Body of pancreas (tissue), 4 donors: ENCODE results near the gene SLC35A1. TPM values are rescaled to one million over a fixed set of nuclear protein-coding genes. Genes with fewer than 3 reads are reported as not detected.

Source experiments
- ATAC-seq: fragments of 150-250 bp; one replicate; pipeline ENCODE4 v1.9.1; 2016
- DNase-seq, 4 donors: peaks; one replicate each; pipeline ENCODE4 v3.0.0-alpha.2; 2019
- H3K27ac ChIP-seq, 4 donors: fragments of 200-600 bp; sonication (generic); 1 replicate in 3 of 4; 2 replicates in 1 of 4; pipeline versions ENCODE4 v1.5.1 to v1.6.1; 2016 to 2019; ENCODE audit warnings: mild to moderate bottlenecking in 1 of 4, mixed read lengths in 1 of 4, moderate library complexity in 1 of 4
- H3K27me3 ChIP-seq, 2 donors: fragments of 200-600 bp; sonication (generic); one replicate each; pipeline ENCODE4 v1.6.0; 2016; ENCODE audit warnings: mild to moderate bottlenecking in 1 of 2
- H3K36me3 ChIP-seq, 2 donors: fragments of 200-600 bp; sonication (generic); replicated peaks in 1 of 2; 2 replicates each; pipeline ENCODE4 v1.5.1; 2016; ENCODE audit warnings: low read depth in 2 of 2; ENCODE audit not compliant: insufficient read depth in 1 of 2
- H3K4me1 ChIP-seq: fragments of 200-600 bp; sonication (generic); one replicate; pipeline ENCODE4 v1.6.0; 2016
- H3K4me3 ChIP-seq, 2 donors: fragments of 200-600 bp; sonication (generic); 1 replicate in 1 of 2; 2 replicates in 1 of 2; pipeline ENCODE4 v1.5.1; 2016 to 2019
- H3K9me3 ChIP-seq, 3 donors: fragments of 200-600 bp; sonication (generic); 1 replicate in 2 of 3; 2 replicates in 1 of 3; pipeline ENCODE4 v1.5.1; 2016
- POLR2A ChIP-seq, 3 donors: fragments of 450-650 bp; IDR thresholded peaks; one replicate each; pipeline ENCODE4 v1.6.1; 2016; ENCODE audit warnings: antibody characterized with exemption in 3 of 3, mild to moderate bottlenecking in 2 of 3
- WGBS, 2 donors: methylation state at CpG; one replicate each; pipeline ENCODE4 v1.1.5; 2017; 5-methylcytosine and 5-hydroxymethylcytosine counted together
- intact Hi-C: fragments of 100-400 bp; cut with DNase I; formaldehyde crosslinking; loops from one replicate; pipeline ENCODE4 v1.15.1; 2023
- small RNA-seq: library from RNA; depleted of rRNA; stranded (forward); fragments of <200 nt; gene quantifications from one replicate; pipeline ENCODE3, GENCODE V24; 2016
- total RNA-seq, 2 donors: library from RNA; depleted of rRNA; stranded (reverse); fragments of >200 nt; gene quantifications; one replicate each; pipeline ENCODE4 v1.1.0, GENCODE V29; 2016
- TF ChIP-seq, protein P1 (sequence below), 7 experiments: fragments of 450-650 bp in 4 of 7; fragments of 200-600 bp in 3 of 7; sonication (generic) in 3 of 7; IDR thresholded peaks; one replicate each; pipeline ENCODE4 v1.5.1; 2016 to 2019; ENCODE audit warnings: antibody characterized with exemption in 7 of 7

The SLC35A1 gene
- total RNA-seq, 2 donors from 2014 or later = 6.9 to 16.1 TPM

DNA sequence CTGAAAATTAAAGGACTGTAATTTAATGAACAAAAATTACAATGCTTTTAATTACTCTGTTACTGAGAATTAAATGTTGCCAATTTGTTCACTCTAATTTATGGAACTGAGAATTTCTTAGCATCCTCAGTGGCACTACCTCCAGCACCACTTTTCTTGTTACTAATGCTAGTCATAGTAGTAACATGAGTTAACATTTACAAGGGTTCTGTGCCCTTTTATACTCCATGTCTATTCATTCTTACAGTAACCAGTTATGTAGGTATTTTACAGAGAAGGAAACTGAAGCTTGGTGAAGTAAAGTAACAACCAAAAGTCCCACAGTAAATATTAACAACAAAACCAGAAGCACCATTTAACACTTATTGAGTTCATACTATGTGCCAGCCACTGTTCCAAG lies 82.7 kb downstream of the SLC35A1 start:
- Histone ChIP-seq H3K9me3 (no peaks in the 10 kb centered on the region), H3K4me1 (no peaks in the 10 kb centered on the region), H3K27ac (no peak overlapping the region), H3K36me3 (peaks cover 0 to 8% of the 10 kb centered on the region in 2 donors), H3K27me3 (no peaks in the 10 kb centered on the region), H3K4me3 (no peak overlapping the region)
- no peak for TF ChIP-seq POLR2A (IDR thresholded peaks at IDR 0.05)
- TF ChIP-seq, protein P1, sequence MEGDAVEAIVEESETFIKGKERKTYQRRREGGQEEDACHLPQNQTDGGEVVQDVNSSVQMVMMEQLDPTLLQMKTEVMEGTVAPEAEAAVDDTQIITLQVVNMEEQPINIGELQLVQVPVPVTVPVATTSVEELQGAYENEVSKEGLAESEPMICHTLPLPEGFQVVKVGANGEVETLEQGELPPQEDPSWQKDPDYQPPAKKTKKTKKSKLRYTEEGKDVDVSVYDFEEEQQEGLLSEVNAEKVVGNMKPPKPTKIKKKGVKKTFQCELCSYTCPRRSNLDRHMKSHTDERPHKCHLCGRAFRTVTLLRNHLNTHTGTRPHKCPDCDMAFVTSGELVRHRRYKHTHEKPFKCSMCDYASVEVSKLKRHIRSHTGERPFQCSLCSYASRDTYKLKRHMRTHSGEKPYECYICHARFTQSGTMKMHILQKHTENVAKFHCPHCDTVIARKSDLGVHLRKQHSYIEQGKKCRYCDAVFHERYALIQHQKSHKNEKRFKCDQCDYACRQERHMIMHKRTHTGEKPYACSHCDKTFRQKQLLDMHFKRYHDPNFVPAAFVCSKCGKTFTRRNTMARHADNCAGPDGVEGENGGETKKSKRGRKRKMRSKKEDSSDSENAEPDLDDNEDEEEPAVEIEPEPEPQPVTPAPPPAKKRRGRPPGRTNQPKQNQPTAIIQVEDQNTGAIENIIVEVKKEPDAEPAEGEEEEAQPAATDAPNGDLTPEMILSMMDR (IDR thresholded peaks at IDR 0.05) = no peak
- ATAC-seq (no peak), DNase-seq (no peak)
- intact Hi-C loops = no loop called here

DNA sequence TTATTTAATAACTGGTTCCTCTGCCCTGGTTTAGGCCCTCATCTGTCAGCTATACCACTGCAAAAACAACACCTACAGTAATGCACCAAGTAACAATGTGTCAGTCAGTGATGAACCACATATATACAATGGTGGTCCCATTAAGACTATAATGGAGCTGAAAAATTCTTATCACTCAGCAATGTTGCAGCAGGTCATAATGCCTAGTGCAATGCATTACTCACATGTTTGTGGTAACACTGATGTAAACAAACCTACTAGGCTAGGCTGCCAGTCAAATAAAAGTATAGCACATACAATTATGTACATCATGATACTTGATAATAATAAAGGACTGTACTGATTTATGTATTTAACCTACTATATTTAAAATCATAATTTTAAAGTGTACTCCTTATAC lies 85.7 kb downstream of the SLC35A1 start:
- Histone ChIP-seq H3K27ac (no peak overlapping the region), H3K4me1 (no peaks in the 10 kb centered on the region), H3K4me3 (no peak overlapping the region), H3K27me3 (no peaks in the 10 kb centered on the region), H3K9me3 (no peaks in the 10 kb centered on the region), H3K36me3 (peaks cover 3 to 13% of the 10 kb centered on the region in 2 donors)
- TF ChIP-seq, protein P1 (IDR thresholded peaks at IDR 0.05) = no peak
- TF ChIP-seq POLR2A (IDR thresholded peaks at IDR 0.05) = no peak
- no peak for ATAC-seq
- no peak for DNase-seq
- intact Hi-C loops = no loop called here

DNA sequence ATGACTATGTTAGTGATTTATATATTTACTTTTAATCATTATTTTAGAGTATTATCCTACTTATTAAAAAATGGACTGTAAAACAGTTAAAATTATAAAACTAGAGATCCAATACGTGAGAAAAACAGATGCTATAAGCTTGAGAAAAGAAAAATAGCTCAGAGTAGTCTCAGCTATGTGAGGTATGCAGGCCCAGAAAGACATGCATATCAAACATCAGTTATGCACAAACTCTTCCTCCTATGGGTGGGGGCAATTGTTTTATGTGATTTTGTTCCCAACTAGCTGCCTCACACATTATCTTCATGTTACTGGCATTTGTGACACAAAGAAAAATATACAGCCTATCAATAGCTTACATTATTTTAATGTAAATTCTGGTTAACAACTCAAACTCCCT lies 88.2 kb downstream of the SLC35A1 start:
- 77 to 90% methylated on average over 1 of the region's 1 CpG for WGBS, 2 donors
- TF ChIP-seq, protein P1 (IDR thresholded peaks at IDR 0.05) = no peak
- no peak for TF ChIP-seq POLR2A (IDR thresholded peaks at IDR 0.05)
- no peak overlapping the region for H3K27ac ChIP-seq
- no peaks in the 10 kb centered on the region for H3K4me1 ChIP-seq
- no peak overlapping the region for H3K4me3 ChIP-seq
- H3K9me3 ChIP-seq = no peaks in the 10 kb centered on the region
- no peak for DNase-seq
- intact Hi-C loops = no loop called here
- no peaks in the 10 kb centered on the region for H3K27me3 ChIP-seq
- peaks cover 5 to 12% of the 10 kb centered on the region in 2 donors for H3K36me3 ChIP-seq
- no peak for ATAC-seq

Small RNA genes within 50 kb of the gene (small RNA-seq; reads per million reads assigned to genes)
- gene AL049697.2 (not detected), gene RNU6-444P (not detected)

Other genes with a start within 250 kb of the SLC35A1 start
- 10 to 100 TPM in 1 of 2 donors, 1 to 10 TPM in 1; 6.7 to 11.2 TPM for gene SMIM8, start 150.4 kb upstream of the SLC35A1 start, total RNA-seq
- gene GJB7, start 143.7 kb upstream of the SLC35A1 start, total RNA-seq = not detected
- 1 to 10 TPM; 2.6 to 4.9 TPM for gene C6orf163, start 128.2 kb upstream of the SLC35A1 start, total RNA-seq
- gene CFAP206, start 65.0 kb upstream of the SLC35A1 start, total RNA-seq = not detected
- gene RARS2, start 117.0 kb downstream of the SLC35A1 start, total RNA-seq = 10 to 100 TPM in 1 of 2 donors, 1 to 10 TPM in 1; 7.3 to 15.8 TPM
- 10 to 100 TPM in 1 of 2 donors, 1 to 10 TPM in 1; 8.2 to 14.8 TPM for gene ORC3, start 117.2 kb downstream of the SLC35A1 start, total RNA-seq
- gene AKIRIN2, start 229.3 kb downstream of the SLC35A1 start, total RNA-seq = 10 to 100 TPM in 1 of 2 donors, 1 to 10 TPM in 1; 5.4 to 16.2 TPM